ENCODE measurements around the gene TMOD3. TPM values are rescaled to one million over a fixed set of nuclear protein-coding genes. Genes with fewer than 3 reads are reported as not detected.

TMOD3 gene
- total RNA-seq, 4 donors from 2014 or later, result 52.3 to 70.2 (median 62.5) TPM

DNA sequence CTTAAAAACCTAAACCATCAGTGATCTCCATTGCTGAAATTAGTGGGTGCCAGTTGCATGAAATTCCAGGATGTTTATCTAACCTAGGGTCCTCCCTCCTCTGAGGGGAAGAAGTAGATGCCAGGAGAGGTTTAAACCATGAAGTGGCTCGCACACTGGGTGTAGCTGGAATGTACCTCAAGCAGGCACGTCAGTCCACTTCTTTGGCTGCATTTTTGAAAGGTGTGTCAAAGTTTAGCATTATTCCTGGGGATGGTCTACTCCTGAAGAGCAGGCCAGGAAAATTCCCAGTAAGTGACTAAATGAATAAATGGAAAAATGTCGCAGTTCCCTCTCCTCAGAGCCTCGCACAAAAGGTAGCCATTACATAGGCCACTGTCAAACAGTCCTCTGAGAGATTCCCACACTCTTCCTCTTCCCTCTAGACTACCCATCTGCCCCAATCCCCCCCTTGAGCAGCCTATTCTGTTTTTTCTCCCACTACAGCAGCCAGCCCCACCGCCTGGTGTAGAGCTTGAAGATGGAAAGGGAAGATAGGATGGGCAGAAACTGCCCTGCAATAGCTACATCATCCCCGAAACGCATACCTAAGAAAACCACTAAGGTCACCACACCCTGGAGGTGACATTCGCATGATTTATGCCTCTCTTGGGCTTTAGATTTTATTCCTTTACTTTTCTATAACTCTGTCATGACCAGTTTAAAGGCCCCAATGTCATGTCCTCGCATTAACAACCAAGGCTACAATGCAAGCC, 655 bp upstream of the TMOD3 start:
- no peak for TF ChIP-seq POLR2A (IDR thresholded peaks at IDR 0.05)
- TF ChIP-seq, protein P1, sequence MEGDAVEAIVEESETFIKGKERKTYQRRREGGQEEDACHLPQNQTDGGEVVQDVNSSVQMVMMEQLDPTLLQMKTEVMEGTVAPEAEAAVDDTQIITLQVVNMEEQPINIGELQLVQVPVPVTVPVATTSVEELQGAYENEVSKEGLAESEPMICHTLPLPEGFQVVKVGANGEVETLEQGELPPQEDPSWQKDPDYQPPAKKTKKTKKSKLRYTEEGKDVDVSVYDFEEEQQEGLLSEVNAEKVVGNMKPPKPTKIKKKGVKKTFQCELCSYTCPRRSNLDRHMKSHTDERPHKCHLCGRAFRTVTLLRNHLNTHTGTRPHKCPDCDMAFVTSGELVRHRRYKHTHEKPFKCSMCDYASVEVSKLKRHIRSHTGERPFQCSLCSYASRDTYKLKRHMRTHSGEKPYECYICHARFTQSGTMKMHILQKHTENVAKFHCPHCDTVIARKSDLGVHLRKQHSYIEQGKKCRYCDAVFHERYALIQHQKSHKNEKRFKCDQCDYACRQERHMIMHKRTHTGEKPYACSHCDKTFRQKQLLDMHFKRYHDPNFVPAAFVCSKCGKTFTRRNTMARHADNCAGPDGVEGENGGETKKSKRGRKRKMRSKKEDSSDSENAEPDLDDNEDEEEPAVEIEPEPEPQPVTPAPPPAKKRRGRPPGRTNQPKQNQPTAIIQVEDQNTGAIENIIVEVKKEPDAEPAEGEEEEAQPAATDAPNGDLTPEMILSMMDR (IDR thresholded peaks at IDR 0.05), result no peak
- intact Hi-C loops (cut with DNase I), result no loop called here
- H3K36me3 ChIP-seq, result no peaks in the 10 kb centered on the region
- peak overlapping the region; percentile 98 to 99 (median 98) for H3K27ac ChIP-seq
- H3K4me3 ChIP-seq, result peak overlapping the region in 3 of 4 donors; percentile 90 to 98 (median 96)
- WGBS, 2 donors, result 71 to 72% methylated on average over 9 of the region's 9 CpGs
- H3K4me1 ChIP-seq, result peaks cover 9 to 44% (median 14%) of the 10 kb centered on the region in 3 donors
- no peaks in the 10 kb centered on the region for H3K9me3 ChIP-seq
- DNase-seq, result no peak
- no peaks in the 10 kb centered on the region for H3K27me3 ChIP-seq

DNA sequence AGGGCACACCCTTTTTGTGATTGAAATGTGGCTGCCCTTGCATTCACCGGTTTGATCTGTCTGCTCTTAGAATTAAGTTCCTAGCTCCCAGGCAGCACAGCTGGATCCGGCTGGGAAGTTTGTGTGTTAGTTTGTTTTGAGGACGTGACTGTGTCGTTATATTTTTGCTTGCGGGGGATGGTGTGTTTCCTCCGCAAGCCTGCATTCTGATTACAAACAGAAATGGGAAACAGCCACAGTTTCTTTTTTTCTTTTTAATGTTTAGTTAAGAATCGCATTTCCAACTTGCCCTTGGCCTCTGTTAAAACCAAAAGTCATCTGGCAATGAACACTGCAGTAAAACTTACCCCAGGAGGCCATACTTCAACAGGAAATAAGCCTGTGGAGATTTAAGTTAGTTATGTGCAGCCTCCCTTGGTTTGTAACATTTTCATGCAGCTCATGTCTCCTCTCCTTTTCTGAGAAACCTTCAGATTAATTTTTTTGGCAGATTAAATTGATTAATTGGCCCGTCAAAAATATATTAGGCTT, 888 bp downstream of the TMOD3 start:
- H3K9me3 ChIP-seq, result no peaks in the 10 kb centered on the region
- 0 to 1% methylated on average over 7 to 8 of the region's 8 CpGs for WGBS, 2 donors
- H3K36me3 ChIP-seq, result no peaks in the 10 kb centered on the region
- intact Hi-C loops (cut with DNase I), result no loop called here
- peak overlapping the region; percentile 98 to 99 (median 98) for H3K27ac ChIP-seq
- peak overlapping the region; percentile 90 to 98 (median 96) for H3K4me3 ChIP-seq
- TF ChIP-seq, protein P1 (IDR thresholded peaks at IDR 0.05), result no peak
- TF ChIP-seq POLR2A (IDR thresholded peaks at IDR 0.05), result no peak
- no peak for DNase-seq
- H3K27me3 ChIP-seq, result no peaks in the 10 kb centered on the region
- peaks cover 9 to 59% (median 22%) of the 10 kb centered on the region in 3 donors for H3K4me1 ChIP-seq

DNA sequence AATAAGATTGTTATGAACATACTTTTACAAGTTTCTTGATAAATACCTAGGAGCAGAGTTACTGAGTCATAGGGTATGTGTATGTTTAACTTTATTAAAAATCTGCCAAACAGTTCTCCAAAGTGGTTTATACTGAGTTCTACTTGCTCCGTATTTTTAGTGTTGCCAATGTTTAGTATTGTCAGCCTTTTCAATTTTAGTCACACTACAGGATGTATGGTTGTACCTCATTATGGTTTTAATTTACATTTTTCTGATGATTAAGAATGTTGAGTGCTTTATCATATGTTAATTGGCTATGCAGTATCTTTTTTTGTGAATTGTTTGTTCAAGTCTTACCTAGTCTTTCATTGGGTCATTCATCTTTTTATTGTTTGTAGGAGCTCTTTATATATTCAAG, 4.3 kb downstream of the TMOD3 start:
- WGBS, 2 donors, result 19 to 22% methylated on average over 1 of the region's 1 CpG
- intact Hi-C loops (cut with DNase I), result no loop called here

DNA sequence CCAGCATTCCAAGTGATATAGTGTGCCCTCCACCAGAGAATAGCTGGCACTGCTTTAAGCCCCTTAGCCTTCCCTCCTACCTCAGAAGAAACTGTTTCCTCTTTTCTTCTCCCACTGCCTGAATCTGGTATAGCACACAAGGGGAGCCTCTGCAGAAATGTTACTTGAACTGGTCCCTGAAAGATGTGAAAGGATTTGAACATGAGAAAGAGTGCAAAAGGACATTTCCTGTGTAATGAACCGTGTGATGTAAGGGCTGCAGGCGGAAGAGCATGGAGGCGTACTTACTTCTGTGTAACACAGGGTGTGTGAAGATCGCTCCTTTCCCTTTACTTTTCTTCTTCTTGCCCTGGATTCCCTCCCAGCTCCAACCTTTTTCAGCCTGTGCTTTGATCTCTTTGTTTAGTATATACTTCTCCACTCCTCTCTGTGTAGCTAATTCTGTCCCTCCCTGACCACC, 8.4 kb downstream of the TMOD3 start:
- TF ChIP-seq, protein P1 (IDR thresholded peaks at IDR 0.05), result no peak
- TF ChIP-seq POLR2A (IDR thresholded peaks at IDR 0.05), result no peak
- no peaks in the 10 kb centered on the region for H3K27me3 ChIP-seq
- H3K36me3 ChIP-seq, result no peaks in the 10 kb centered on the region
- H3K27ac ChIP-seq, result peak overlapping the region in 3 of 4 donors; percentile 11 to 33 (median 30)
- intact Hi-C loops (cut with DNase I), result no loop called here
- WGBS, 2 donors, result 39 to 53% methylated on average over 4 of the region's 4 CpGs
- H3K4me1 ChIP-seq, result peaks cover 4 to 96% (median 42%) of the 10 kb centered on the region in 3 donors
- H3K9me3 ChIP-seq, result no peaks in the 10 kb centered on the region
- no peak overlapping the region for H3K4me3 ChIP-seq
- no peak for DNase-seq

More for the DNA sequence above, 4.3 kb downstream of the TMOD3 start:
- Histone ChIP-seq H3K9me3 (no peaks in the 10 kb centered on the region), H3K27ac (no peak overlapping the region), H3K27me3 (no peaks in the 10 kb centered on the region), H3K4me3 (peak overlapping the region in 1 of 4 donors; percentile 2), H3K4me1 (peaks cover 9 to 90% (median 40%) of the 10 kb centered on the region in 3 donors), H3K36me3 (no peaks in the 10 kb centered on the region)
- DNase-seq, result no peak
- TF ChIP-seq, protein P1 (IDR thresholded peaks at IDR 0.05), result no peak
- TF ChIP-seq POLR2A (IDR thresholded peaks at IDR 0.05), result no peak

DNA sequence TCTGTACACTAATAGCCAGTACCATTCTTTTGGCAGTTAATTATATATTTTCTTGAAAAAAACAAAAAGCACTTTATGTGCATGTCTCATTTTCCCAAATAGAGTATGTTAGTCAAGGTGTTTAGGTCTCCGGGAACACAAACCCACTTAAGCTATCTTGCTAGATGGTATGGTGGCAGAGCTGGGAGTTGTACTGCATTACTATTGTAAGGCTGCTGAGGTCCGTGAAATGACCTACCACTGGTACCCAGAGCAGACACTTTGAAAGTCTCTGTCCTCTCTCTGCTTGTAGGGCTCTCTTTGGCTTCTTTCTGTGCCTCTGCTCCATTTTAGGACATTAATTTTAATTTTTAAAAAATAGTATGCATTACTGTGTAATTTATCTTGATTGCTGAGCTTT, 8.8 kb downstream of the TMOD3 start:
- WGBS, 2 donors, result 85 to 91% methylated on average over 2 of the region's 2 CpGs
- Histone ChIP-seq H3K36me3 (no peaks in the 10 kb centered on the region), H3K27me3 (no peaks in the 10 kb centered on the region), H3K4me3 (no peak overlapping the region), H3K4me1 (peaks cover 2 to 96% (median 46%) of the 10 kb centered on the region in 3 donors), H3K27ac (peak overlapping the region in 2 of 4 donors; percentile 11 to 33), H3K9me3 (no peaks in the 10 kb centered on the region)
- TF ChIP-seq, protein P1 (IDR thresholded peaks at IDR 0.05), result no peak
- no peak for TF ChIP-seq POLR2A (IDR thresholded peaks at IDR 0.05)
- intact Hi-C loops (cut with DNase I), result no loop called here
- DNase-seq, result no peak

Data from esophagus squamous epithelium (tissue), 5 donors.